C4-2B (cell line): ENCODE data around the gene NEK11.

Experiments
- H3K27ac ChIP-seq: fragments of 450-650 bp; 2 replicates; pipeline ENCODE4 v1.5.1; 2017
- CTCF ChIP-seq: fragments of 450-650 bp; conservative IDR thresholded peaks from 2 replicates; pipeline ENCODE4 v1.5.1; 2017; ENCODE audit warnings: mild to moderate bottlenecking
- ZFX ChIP-seq: fragments of 450-650 bp; IDR thresholded peaks from 2 replicates; pipeline ENCODE4 v1.6.1; 2017

The NEK11 gene

GRCh38 chr3:131397889-131398288 lies 371.2 kb downstream of the NEK11 start:
- no peak overlapping the region for H3K27ac ChIP-seq
- TF ChIP-seq ZFX: no peak
- TF ChIP-seq CTCF: no peak
